H1 (cell line): Measurements from ENCODE around the gene AHR. TPM values are rescaled to one million over a fixed set of nuclear protein-coding genes. Genes with fewer than 3 reads are reported as not detected.

Source experiments
- CTCF ChIA-PET: fragments of 300-600 bp; sonication (Branson Sonifier 250); formaldehyde crosslinking; loops from one replicate; lab custom pipeline; 2021; ENCODE audit not compliant: partially characterized antibody; lab: Charles Lee
- POLR2A ChIA-PET: fragments of 300-600 bp; sonication (Branson Sonifier 250); formaldehyde crosslinking; loops from one replicate; lab custom pipeline; 2021; ENCODE audit warnings: inconsistent platforms; ENCODE audit not compliant: partially characterized antibody; lab: Charles Lee
- DNase-seq, 2 experiments: peaks; one replicate each; pipeline versions ENCODE4 v3.0.0 to v3.0.0-alpha.2; 2010 to 2022; ENCODE audit warnings: low spot score in 2 of 2, low read depth in 1 of 2, mixed read lengths in 1 of 2
- FAIRE-seq: peaks from 2 replicates; lab custom pipeline; 2011; peaks lifted over from hg19 to GRCh38; lab: Jason Lieb, UNC
- H2AFZ ChIP-seq: 2 replicates; pipeline ENCODE4 v1.8.1; 2012; ENCODE audit warnings: low read length, inconsistent platforms
- H2AK5ac ChIP-seq: 2 replicates; pipeline ENCODE4 v1.6.1; 2013; ENCODE audit warnings: low read depth, low read length
- H2BK120ac ChIP-seq: replicated peaks from 2 replicates; pipeline ENCODE3; 2013; ENCODE audit warnings: low read depth, low read length, inconsistent platforms
- H2BK12ac ChIP-seq: 2 replicates; pipeline ENCODE4 v1.6.1; 2013; ENCODE audit warnings: low read depth, low read length
- H2BK15ac ChIP-seq: 2 replicates; pipeline ENCODE4 v1.6.1; 2013; ENCODE audit warnings: low read length
- H2BK20ac ChIP-seq: 2 replicates; pipeline ENCODE4 v1.6.1; 2013; ENCODE audit warnings: low read length
- H2BK5ac ChIP-seq: 2 replicates; pipeline ENCODE4 v1.6.1; 2013; ENCODE audit warnings: low read depth, low read length
- H3K14ac ChIP-seq: 2 replicates; pipeline ENCODE4 v1.6.1; 2013; ENCODE audit warnings: inconsistent platforms; ENCODE audit not compliant: insufficient read length
- H3K18ac ChIP-seq: 2 replicates; pipeline ENCODE4 v1.6.1; 2013; ENCODE audit warnings: low read length; ENCODE audit errors: extremely low read depth
- H3K23ac ChIP-seq: 2 replicates; pipeline ENCODE4 v1.6.1; 2013; ENCODE audit warnings: inconsistent platforms; ENCODE audit not compliant: insufficient read length
- H3K23me2 ChIP-seq: 2 replicates; pipeline ENCODE4 v1.6.1; 2013; ENCODE audit warnings: low read depth, low read length
- H3K27ac ChIP-seq: 2 replicates; pipeline ENCODE4 v1.6.1; 2011; ENCODE audit warnings: low read depth, low read length, inconsistent platforms
- H3K27me3 ChIP-seq, 4 experiments: replicated peaks in 1 of 4; 1 replicate in 1 of 4; 2 replicates in 3 of 4; pipeline versions ENCODE4 v1.6.1 to v1.8.1; 2011 to 2013; ENCODE audit warnings: low read length in 3 of 4, mild to moderate bottlenecking in 3 of 4, inconsistent platforms in 2 of 4, mixed read lengths in 2 of 4, moderate library complexity in 1 of 4; ENCODE audit not compliant: control insufficient read depth in 3 of 4, insufficient read depth in 3 of 4; ENCODE audit errors: extremely low read depth in 1 of 4
- H3K36me3 ChIP-seq, 4 experiments: 2 replicates each; pipeline versions ENCODE4 v1.6.1 to v1.8.1; 2011 to 2013; ENCODE audit warnings: mild to moderate bottlenecking in 4 of 4, low read length in 3 of 4, moderate library complexity in 2 of 4, control low read depth in 1 of 4, inconsistent platforms in 1 of 4; ENCODE audit not compliant: insufficient read depth in 4 of 4, control insufficient read depth in 2 of 4
- H3K4ac ChIP-seq: replicated peaks from 2 replicates; pipeline ENCODE3; 2013; ENCODE audit warnings: low read length, low read depth, mixed read lengths, inconsistent platforms; ENCODE audit not compliant: insufficient read length
- H3K4me1 ChIP-seq, 4 experiments: replicated peaks in 1 of 4; 1 replicate in 1 of 4; 2 replicates in 3 of 4; pipeline versions ENCODE4 v1.6.1 to v1.8.1; 2011 to 2013; ENCODE audit warnings: low read length in 3 of 4, inconsistent platforms in 2 of 4, mixed read lengths in 1 of 4; ENCODE audit not compliant: insufficient read depth in 4 of 4, control insufficient read depth in 3 of 4
- H3K4me2 ChIP-seq, 2 experiments: 2 replicates each; pipeline versions ENCODE4 v1.6.1 to v1.8.1; 2011 to 2013; ENCODE audit warnings: low read depth in 2 of 2, low read length in 2 of 2, control low read depth in 1 of 2, inconsistent platforms in 1 of 2, mild to moderate bottlenecking in 1 of 2; ENCODE audit not compliant: insufficient read depth in 1 of 2
- H3K4me3 ChIP-seq, 4 experiments: fragments of 200-600, 300-600 bp in 1 of 4; sonication (generic), shearing (Covaris generic), sonication (Bioruptor Twin) in 1 of 4; 2 replicates each; pipeline versions ENCODE4 v1.5.1 to v1.8.1; 2011 to 2016; ENCODE audit warnings: low read length in 4 of 4, low read depth in 3 of 4, control low read depth in 2 of 4, inconsistent platforms in 2 of 4, mild to moderate bottlenecking in 2 of 4, mixed read lengths in 1 of 4, moderate library complexity in 1 of 4; ENCODE audit not compliant: insufficient read depth in 2 of 4; ENCODE audit errors: extremely low read depth in 1 of 4
- H3K56ac ChIP-seq: replicated peaks from 2 replicates; pipeline ENCODE3; 2013; ENCODE audit warnings: low read depth, mild to moderate bottlenecking, mixed read lengths, low read length, inconsistent platforms; ENCODE audit not compliant: insufficient read length
- H3K79me1 ChIP-seq: 2 replicates; pipeline ENCODE4 v1.6.1; 2013; ENCODE audit warnings: low read depth, low read length, control low read depth
- H3K79me2 ChIP-seq, 2 experiments: 2 replicates each; pipeline versions ENCODE4 v1.6.1 to v1.8.1; 2012 to 2013; ENCODE audit warnings: low read length in 2 of 2, mild to moderate bottlenecking in 2 of 2, inconsistent platforms in 1 of 2; ENCODE audit not compliant: insufficient read depth in 2 of 2, control insufficient read depth in 1 of 2
- H3K9ac ChIP-seq, 4 experiments: replicated peaks in 1 of 4; 1 replicate in 1 of 4; 2 replicates in 3 of 4; pipeline versions ENCODE4 v1.6.1 to v1.8.1; 2011 to 2013; ENCODE audit warnings: low read depth in 3 of 4, low read length in 3 of 4, control low read depth in 2 of 4, mild to moderate bottlenecking in 2 of 4, moderate library complexity in 2 of 4, inconsistent platforms in 1 of 4; ENCODE audit errors: extremely low read depth in 1 of 4
- H3K9me3 ChIP-seq, 2 experiments: 2 replicates each; pipeline versions ENCODE4 v1.6.1 to v1.8.1; 2012 to 2013; ENCODE audit warnings: mild to moderate bottlenecking in 2 of 2, moderate library complexity in 2 of 2, control low read depth in 1 of 2, inconsistent platforms in 1 of 2, low read depth in 1 of 2, low read length in 1 of 2, mixed read lengths in 1 of 2; ENCODE audit not compliant: insufficient read depth in 2 of 2
- H4K20me1 ChIP-seq, 2 experiments: replicated peaks in 1 of 2; 2 replicates each; pipeline versions ENCODE3 to v1.8.1; 2011 to 2013; ENCODE audit warnings: inconsistent platforms in 2 of 2, low read length in 2 of 2, mild to moderate bottlenecking in 1 of 2; ENCODE audit not compliant: insufficient read depth in 2 of 2, control insufficient read depth in 1 of 2
- H4K5ac ChIP-seq: 2 replicates; pipeline ENCODE4 v1.6.1; 2013; ENCODE audit warnings: low read length, low read depth, mixed read lengths, inconsistent platforms; ENCODE audit not compliant: insufficient read length
- H4K8ac ChIP-seq: 2 replicates; pipeline ENCODE4 v1.8.0; 2013; ENCODE audit warnings: mild to moderate bottlenecking, moderate library complexity, low read length, inconsistent platforms; ENCODE audit not compliant: insufficient read depth; ENCODE audit errors: extremely low read depth
- H4K91ac ChIP-seq: replicated peaks from 2 replicates; pipeline ENCODE3; 2013; ENCODE audit warnings: low read length, mixed read lengths, inconsistent platforms; ENCODE audit not compliant: insufficient read length
- CEBPB ChIP-seq: IDR thresholded peaks from 2 replicates; pipeline ENCODE4 v1.6.1; 2012; ENCODE audit warnings: low read depth, low read length
- HDAC6 ChIP-seq: IDR thresholded peaks from one replicate; pipeline ENCODE4 v1.7.1; 2012; ENCODE audit warnings: low read depth, mild to moderate bottlenecking, inconsistent platforms, low read length, moderate library complexity
- KDM1A ChIP-seq: fragments of 200-600, 300-600 bp; sonication (generic); IDR thresholded peaks from 2 replicates; pipeline ENCODE4 v1.7.1; 2016; ENCODE audit warnings: mild to moderate bottlenecking, low read length, borderline replicate concordance
- KDM4A ChIP-seq: IDR thresholded peaks from one replicate; pipeline ENCODE4 v1.7.1; 2012; ENCODE audit warnings: low read depth, mild to moderate bottlenecking, moderate library complexity, low read length, inconsistent platforms; ENCODE audit not compliant: severe bottlenecking
- KDM5A ChIP-seq: fragments of 200-600 bp; IDR thresholded peaks from 2 replicates; pipeline ENCODE4 v1.7.1; 2012; ENCODE audit warnings: mild to moderate bottlenecking, low read length, inconsistent platforms, mixed read lengths
- POLR2AphosphoS5 ChIP-seq: IDR thresholded peaks from 2 replicates; pipeline ENCODE4 v1.6.1; 2011; ENCODE audit warnings: low read depth, low read length
- SRF ChIP-seq: IDR thresholded peaks from 2 replicates; pipeline ENCODE4 v1.6.1; 2011; ENCODE audit warnings: mild to moderate bottlenecking, low read depth, low read length, moderate library complexity
- TAF1 ChIP-seq: IDR thresholded peaks from 2 replicates; pipeline ENCODE4 v1.6.1; 2011; ENCODE audit warnings: mild to moderate bottlenecking, low read depth, low read length
- WGBS, 2 experiments: shearing (Covaris generic) in 1 of 2; methylation state at CpG; one replicate each; pipeline versions ENCODE4 v1.1.6 to v1.1.7; 2013 to 2015; ENCODE audit warnings: low lambda C conversion rate in 2 of 2, mixed read lengths in 2 of 2, inconsistent platforms in 1 of 2, low coverage in 1 of 2, missing lambda C conversion rate in 1 of 2; ENCODE audit not compliant: insufficient replicate concordance in 2 of 2, insufficient coverage in 1 of 2, insufficient read length in 1 of 2; ENCODE audit errors: extremely low coverage in 1 of 2, missing lambda C conversion rate in 1 of 2; 5-methylcytosine and 5-hydroxymethylcytosine counted together
- polyA plus RNA-seq, 7 experiments: library from polyadenylated mRNA; depleted of rRNA in 3 of 7; stranded (reverse) in 5 of 7; unstranded in 2 of 7; fragments of >200 nt in 5 of 7; fragments of 200-250 nt in 2 of 7; gene quantifications; 1 replicate in 5 of 7; 2 replicates in 1 of 7; 4 replicates in 1 of 7; pipeline versions ENCODE4 v1.2.1 to v1.2.3, GENCODE V29; 2011 to 2013; ENCODE audit warnings: missing spikeins in 2 of 7, mixed read lengths in 2 of 7
- total RNA-seq: library from RNA; stranded (reverse); fragmentation: NEBNext Ultra II Directional; extraction: Animal tissue kit (Norgen Biotek cat#: 25700); gene quantifications from 2 replicates; pipeline ENCODE4 v1.2.1, GENCODE V29; 2021

AHR gene
- total and polyA plus RNA-seq, 2 of the 8 experiments (the other 6 are each of a cell fraction or from before 2014, with no cell fraction given): 1.4 to 9.7 TPM

GRCh38 chr7:17365775-17366174 lies 67.3 kb downstream of the AHR start:
- DNase-seq (no peak), FAIRE-seq (no peak)
- Histone ChIP-seq H3K27ac (no peak overlapping the region), H3K18ac (no peak overlapping the region), H2BK12ac (no peak overlapping the region), H3K79me2 (no peaks in the 10 kb centered on the region), H3K23ac (no peak overlapping the region), H3K4me2 (no peak overlapping the region), H3K9me3 (peaks cover 0 to 4% of the 10 kb centered on the region in 2 experiments; a peak in 1 of 4 replicates), H2BK15ac (no peak overlapping the region), H3K23me2 (no peaks in the 10 kb centered on the region), H4K5ac (no peak overlapping the region), H4K20me1 (no peaks in the 10 kb centered on the region), H3K14ac (no peak overlapping the region), H3K4me3 (no peak overlapping the region), H3K56ac (no peak overlapping the region), H3K9ac (no peak overlapping the region), H3K79me1 (no peaks in the 10 kb centered on the region), H4K91ac (no peak overlapping the region), H3K4me1 (no peaks in the 10 kb centered on the region), H3K36me3 (no peaks in the 10 kb centered on the region), H2BK120ac (no peak overlapping the region), H3K27me3 (no peaks in the 10 kb centered on the region), H2BK5ac (no peak overlapping the region), H2AK5ac (no peak overlapping the region), H2AFZ (no peak overlapping the region), H3K4ac (no peak overlapping the region), H4K8ac (no peak overlapping the region), H2BK20ac (no peak overlapping the region)
- POLR2A ChIA-PET: no interaction called here
- 94% methylated on average over 1 of the region's 1 CpG; no CpG with 5 or more reads in 1 of the 2 experiments for WGBS, 2 experiments
- CTCF ChIA-PET: interaction anchor here (1.0 kb wide), 1 partner anchor 20 kb away, joined by 4 read pairs; no protein-coding TSS in a partner anchor
- TF ChIP-seq KDM1A: no peak
- no peak for TF ChIP-seq SRF
- TF ChIP-seq HDAC6: no peak
- no peak for TF ChIP-seq TAF1
- no peak for TF ChIP-seq CEBPB
- no peak for TF ChIP-seq POLR2AphosphoS5
- TF ChIP-seq KDM4A: no peak
- TF ChIP-seq KDM5A: no peak
